ENCODE results near the gene EFHC1. TPM values are rescaled to one million over a fixed set of nuclear protein-coding genes. Genes with fewer than 3 reads are reported as not detected.

The EFHC1 gene
- total and polyA plus RNA-seq, 2 donors from 2014 or later = 25.4 to 33.9 TPM

DNA sequence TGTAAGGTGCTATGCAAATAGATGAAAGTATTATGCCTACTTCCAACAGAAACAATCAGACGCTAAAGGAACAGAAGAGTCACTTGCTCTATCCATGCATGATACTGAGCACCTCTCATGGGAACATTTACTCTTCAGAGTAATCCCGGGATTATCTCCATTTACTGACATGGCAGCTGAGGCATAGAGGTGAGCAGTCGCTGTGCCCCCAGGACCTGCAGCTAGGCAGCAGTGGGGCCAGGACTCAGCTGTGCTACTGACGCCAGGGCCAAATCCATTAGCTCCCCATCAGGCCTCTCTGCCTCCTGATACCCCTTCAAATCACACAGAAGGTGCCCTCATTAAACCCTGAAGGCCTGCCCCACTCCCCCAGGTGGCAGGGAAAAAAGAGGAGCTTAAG, 104.8 kb downstream of the EFHC1 start:
- Histone ChIP-seq H3K27ac (ENCODE audit: low read depth in 2 of 2, low read length in 2 of 2) (no peak overlapping the region), H3K9me3 (ENCODE audit: control insufficient read depth in 2 of 3, insufficient read depth in 1 of 3, low read length in 3 of 3) (no peaks in the 10 kb centered on the region), H3K27me3 (ENCODE audit: control insufficient read depth, insufficient read depth, low read length) (no peaks in the 10 kb centered on the region), H3K4me1 (ENCODE audit: control insufficient read depth in 2 of 3, insufficient read depth in 2 of 3, low read depth in 1 of 3, low read length in 3 of 3) (no peaks in the 10 kb centered on the region), H3K9ac (ENCODE audit: low read length in 3 of 3) (no peak overlapping the region), H3K36me3 (ENCODE audit: control insufficient read depth in 2 of 3, insufficient read depth in 3 of 3, low read length in 3 of 3) (no peaks in the 10 kb centered on the region), H3K4me3 (ENCODE audit: low read length in 3 of 3) (no peak overlapping the region)
- FAIRE-seq (no peak), DNase-seq (no peak)
- intact Hi-C loops (cut with DNase I) = no loop called here
- TF ChIP-seq, protein P1, sequence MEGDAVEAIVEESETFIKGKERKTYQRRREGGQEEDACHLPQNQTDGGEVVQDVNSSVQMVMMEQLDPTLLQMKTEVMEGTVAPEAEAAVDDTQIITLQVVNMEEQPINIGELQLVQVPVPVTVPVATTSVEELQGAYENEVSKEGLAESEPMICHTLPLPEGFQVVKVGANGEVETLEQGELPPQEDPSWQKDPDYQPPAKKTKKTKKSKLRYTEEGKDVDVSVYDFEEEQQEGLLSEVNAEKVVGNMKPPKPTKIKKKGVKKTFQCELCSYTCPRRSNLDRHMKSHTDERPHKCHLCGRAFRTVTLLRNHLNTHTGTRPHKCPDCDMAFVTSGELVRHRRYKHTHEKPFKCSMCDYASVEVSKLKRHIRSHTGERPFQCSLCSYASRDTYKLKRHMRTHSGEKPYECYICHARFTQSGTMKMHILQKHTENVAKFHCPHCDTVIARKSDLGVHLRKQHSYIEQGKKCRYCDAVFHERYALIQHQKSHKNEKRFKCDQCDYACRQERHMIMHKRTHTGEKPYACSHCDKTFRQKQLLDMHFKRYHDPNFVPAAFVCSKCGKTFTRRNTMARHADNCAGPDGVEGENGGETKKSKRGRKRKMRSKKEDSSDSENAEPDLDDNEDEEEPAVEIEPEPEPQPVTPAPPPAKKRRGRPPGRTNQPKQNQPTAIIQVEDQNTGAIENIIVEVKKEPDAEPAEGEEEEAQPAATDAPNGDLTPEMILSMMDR (IDR thresholded peaks at IDR 0.05; ENCODE audit: borderline replicate concordance, extremely low read depth, insufficient read depth) = no peak

DNA sequence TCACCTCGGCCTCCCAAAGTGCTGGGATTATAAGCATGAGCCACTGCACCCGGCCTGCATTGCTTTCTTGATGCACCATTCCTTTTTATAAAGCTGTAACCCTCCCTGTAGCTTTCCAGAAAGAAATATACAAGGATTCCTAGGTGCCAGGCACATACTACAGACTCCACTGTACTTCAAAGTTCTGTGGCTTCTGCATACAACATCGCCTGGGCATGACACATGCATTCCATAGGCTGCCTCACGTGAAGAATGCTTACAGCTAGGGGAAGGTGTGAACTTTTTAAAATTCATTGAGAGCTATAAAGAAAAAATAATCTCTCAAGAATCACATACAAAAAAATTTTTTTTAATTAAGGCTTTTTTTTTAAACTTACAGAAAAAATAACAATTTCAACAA, 106.5 kb downstream of the EFHC1 start:
- intact Hi-C loops (cut with DNase I) = no loop called here
- Histone ChIP-seq H3K4me3 (ENCODE audit: low read length in 3 of 3) (no peak overlapping the region), H3K27me3 (ENCODE audit: control insufficient read depth, insufficient read depth, low read length) (no peaks in the 10 kb centered on the region), H3K9me3 (ENCODE audit: control insufficient read depth in 2 of 3, insufficient read depth in 1 of 3, low read length in 3 of 3) (no peaks in the 10 kb centered on the region), H3K27ac (ENCODE audit: low read depth in 2 of 2, low read length in 2 of 2) (no peak overlapping the region), H3K36me3 (ENCODE audit: control insufficient read depth in 2 of 3, insufficient read depth in 3 of 3, low read length in 3 of 3) (peaks cover 0 to 4% (median 0%) of the 10 kb centered on the region in 3 donors), H3K4me1 (ENCODE audit: control insufficient read depth in 2 of 3, insufficient read depth in 2 of 3, low read depth in 1 of 3, low read length in 3 of 3) (no peaks in the 10 kb centered on the region), H3K9ac (ENCODE audit: low read length in 3 of 3) (no peak overlapping the region)
- TF ChIP-seq, protein P1 (IDR thresholded peaks at IDR 0.05; ENCODE audit: borderline replicate concordance, extremely low read depth, insufficient read depth) = no peak
- no peak for DNase-seq
- FAIRE-seq = no peak

DNA sequence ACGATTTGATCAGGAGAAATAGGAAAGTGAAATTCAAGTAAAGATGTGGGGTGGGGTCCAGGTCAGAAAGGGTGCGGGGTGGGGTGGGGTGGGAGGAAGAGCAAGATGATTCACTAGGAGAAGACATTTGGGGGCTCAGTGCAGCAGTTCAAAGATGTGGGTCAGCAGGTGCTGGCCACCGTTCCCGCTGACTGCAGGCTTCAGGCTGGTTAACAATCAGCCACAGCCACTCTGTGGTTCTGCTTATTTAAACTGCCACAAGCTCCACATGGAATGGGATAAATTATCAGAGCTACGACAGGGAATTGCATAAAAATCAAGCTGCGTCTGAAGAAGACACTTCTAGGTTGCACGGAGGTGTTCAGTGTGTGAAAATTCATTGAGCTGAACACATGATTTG, 107.3 kb downstream of the EFHC1 start:
- Histone ChIP-seq H3K9ac (ENCODE audit: low read length in 3 of 3) (no peak overlapping the region), H3K4me1 (ENCODE audit: control insufficient read depth in 2 of 3, insufficient read depth in 2 of 3, low read depth in 1 of 3, low read length in 3 of 3) (no peaks in the 10 kb centered on the region), H3K27me3 (ENCODE audit: control insufficient read depth, insufficient read depth, low read length) (no peaks in the 10 kb centered on the region), H3K9me3 (ENCODE audit: control insufficient read depth in 2 of 3, insufficient read depth in 1 of 3, low read length in 3 of 3) (no peaks in the 10 kb centered on the region), H3K36me3 (ENCODE audit: control insufficient read depth in 2 of 3, insufficient read depth in 3 of 3, low read length in 3 of 3) (peaks cover 0 to 4% (median 0%) of the 10 kb centered on the region in 3 donors), H3K4me3 (ENCODE audit: low read length in 3 of 3) (no peak overlapping the region), H3K27ac (ENCODE audit: low read depth in 2 of 2, low read length in 2 of 2) (no peak overlapping the region)
- FAIRE-seq (no peak), DNase-seq (no peak)
- TF ChIP-seq, protein P1 (IDR thresholded peaks at IDR 0.05; ENCODE audit: borderline replicate concordance, extremely low read depth, insufficient read depth) = no peak
- intact Hi-C loops (cut with DNase I) = no loop called here

DNA sequence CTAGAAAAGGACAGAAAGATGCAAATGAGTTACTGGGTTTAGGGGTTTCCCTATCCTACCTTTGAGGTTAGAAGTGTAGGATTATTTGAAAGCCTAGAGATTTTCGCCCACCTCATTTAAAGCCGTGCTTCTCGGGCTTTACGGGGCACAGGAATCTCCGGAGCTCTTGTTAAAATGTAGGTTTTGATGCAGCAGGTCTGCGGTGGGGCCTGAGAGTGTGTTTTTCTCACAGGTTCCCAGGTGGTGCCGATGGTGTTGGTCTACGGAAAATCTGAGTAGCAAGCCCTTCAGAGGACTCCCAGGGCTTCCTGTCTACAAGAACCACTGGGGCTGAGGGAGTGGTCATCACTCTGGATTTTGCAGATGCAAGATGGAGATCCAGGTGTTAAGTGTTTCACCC, 109.2 kb downstream of the EFHC1 start:
- no peak for DNase-seq
- FAIRE-seq = no peak
- H3K27ac ChIP-seq (ENCODE audit: low read depth in 2 of 2, low read length in 2 of 2) = no peak overlapping the region
- no peak overlapping the region for H3K4me3 ChIP-seq (ENCODE audit: low read length in 3 of 3)
- H3K36me3 ChIP-seq (ENCODE audit: control insufficient read depth in 2 of 3, insufficient read depth in 3 of 3, low read length in 3 of 3) = peaks cover 0 to 4% (median 0%) of the 10 kb centered on the region in 3 donors
- H3K4me1 ChIP-seq (ENCODE audit: control insufficient read depth in 2 of 3, insufficient read depth in 2 of 3, low read depth in 1 of 3, low read length in 3 of 3) = no peaks in the 10 kb centered on the region
- TF ChIP-seq, protein P1 (IDR thresholded peaks at IDR 0.05; ENCODE audit: borderline replicate concordance, extremely low read depth, insufficient read depth) = no peak
- intact Hi-C loops (cut with DNase I) = no loop called here
- no peaks in the 10 kb centered on the region for H3K27me3 ChIP-seq (ENCODE audit: control insufficient read depth, insufficient read depth, low read length)
- H3K9me3 ChIP-seq (ENCODE audit: control insufficient read depth in 2 of 3, insufficient read depth in 1 of 3, low read length in 3 of 3) = no peaks in the 10 kb centered on the region
- no peak overlapping the region for H3K9ac ChIP-seq (ENCODE audit: low read length in 3 of 3)

Data from kidney (tissue), 14 donors.